Islet precursor cell (in vitro differentiated cells): ENCODE results near the gene HUS1.
"Not testable (repeated sequence)": the region's sequence is repeated elsewhere in the genome, so short reads cannot be mapped to it uniquely, and the experiment has no call there.

Experiments used
- DNase-seq: peaks from one replicate; pipeline ENCODE4 v3.0.0-alpha.2; 2018

HUS1 gene

DNA sequence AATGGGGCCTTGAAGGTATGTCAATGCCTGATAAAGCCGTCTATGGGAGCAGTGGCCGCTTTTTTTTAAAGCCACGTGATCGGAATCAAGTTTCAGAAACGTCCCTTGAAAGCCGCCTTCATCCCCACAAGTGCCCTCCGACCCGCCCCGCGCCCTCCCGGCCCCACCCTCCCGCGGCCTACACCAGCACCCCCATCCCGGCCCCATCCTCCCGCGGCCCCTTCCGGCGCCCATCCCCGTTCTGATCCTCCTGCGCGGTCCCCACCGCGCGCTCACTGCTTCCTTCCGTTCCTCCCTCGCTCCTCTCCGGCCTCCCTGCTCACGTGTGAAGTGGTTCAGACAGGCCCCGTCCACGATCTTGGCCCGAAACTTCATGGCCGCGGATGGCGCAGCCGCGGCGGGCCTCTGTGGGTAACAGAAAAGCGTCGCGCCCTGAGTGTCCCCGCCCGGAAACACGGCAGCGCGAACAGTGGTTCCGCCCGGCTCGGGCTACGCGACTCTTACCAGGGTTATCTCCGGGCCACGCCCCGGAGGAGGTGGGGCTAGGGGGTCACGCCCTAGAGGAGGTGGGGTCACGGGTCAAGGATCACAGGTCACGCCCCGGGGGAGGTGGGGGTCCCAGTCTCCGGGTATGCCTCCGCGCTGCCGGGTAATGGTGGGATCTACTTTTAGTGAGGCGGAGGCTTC lies at the start of gene HUS1:
Gene HUS1 (minus strand): TSS at position 471 of the 687 bp plus-strand sequence. CDS start 96 bp downstream, at position 375.
- peak; percentile 95 for DNase-seq

DNA sequence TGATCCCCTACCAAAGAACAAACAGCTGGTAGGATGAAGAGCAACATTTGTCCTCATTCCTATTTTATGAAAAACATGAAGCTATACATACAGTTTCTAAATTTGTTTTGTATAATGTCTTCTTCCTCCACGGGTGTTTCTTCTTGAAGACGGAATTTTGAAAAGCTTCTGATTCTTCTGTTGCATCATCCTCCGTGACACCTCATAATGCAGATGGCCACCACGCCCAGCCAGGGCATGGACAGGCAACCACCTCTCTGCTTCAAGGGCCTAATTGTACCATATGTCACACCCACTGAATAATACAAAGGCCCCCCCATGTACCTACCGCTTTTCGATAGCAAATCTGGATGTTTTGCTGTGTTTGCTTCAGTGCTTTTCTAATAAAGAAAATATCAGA lies 49.5 kb upstream of the HUS1 start, which contains the start of gene SUN3:
Gene SUN3 (minus strand): TSS at position 170 of the 400 bp plus-strand sequence. CDS start 169 bp downstream, at position 1.
- no peak for DNase-seq

DNA sequence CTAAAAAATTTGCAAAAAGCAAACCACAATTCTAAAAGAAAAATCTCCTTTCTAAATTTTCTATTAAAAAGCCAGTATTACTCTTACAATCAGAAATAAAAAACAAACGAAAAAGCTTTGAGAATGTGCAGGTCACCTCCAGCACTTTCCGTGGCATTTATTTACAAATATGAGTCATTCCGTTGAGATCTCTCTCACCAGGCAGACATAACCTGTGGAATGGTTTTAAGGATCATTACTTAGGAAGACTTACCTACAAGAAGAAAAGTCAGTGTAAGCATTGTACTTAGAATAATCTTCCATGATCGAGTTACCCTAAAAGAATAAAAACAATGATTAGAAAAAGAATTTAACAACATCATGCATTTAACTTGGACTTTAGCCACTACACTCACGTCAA lies 46.2 kb upstream of the HUS1 start:
- no peak for DNase-seq

DNA sequence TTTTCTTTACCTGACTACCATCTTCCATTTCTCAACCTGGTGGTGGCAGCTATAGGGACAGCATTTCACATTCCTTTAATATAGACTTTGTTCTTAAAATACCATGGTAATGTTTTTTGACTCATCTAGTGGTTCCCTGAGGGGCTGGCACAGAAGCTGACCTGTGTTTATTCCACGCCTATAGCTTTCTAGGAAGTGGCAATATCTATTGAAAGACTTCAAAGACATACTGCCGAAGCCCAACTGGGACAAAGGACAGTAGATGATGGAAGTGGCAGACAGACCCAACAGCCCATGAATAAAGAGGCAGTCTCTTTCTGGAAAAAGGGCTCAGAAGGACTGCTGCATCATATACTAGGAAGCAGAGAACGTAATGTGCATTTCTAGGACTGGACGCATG lies 38.3 kb upstream of the HUS1 start:
- DNase-seq = no peak

DNA sequence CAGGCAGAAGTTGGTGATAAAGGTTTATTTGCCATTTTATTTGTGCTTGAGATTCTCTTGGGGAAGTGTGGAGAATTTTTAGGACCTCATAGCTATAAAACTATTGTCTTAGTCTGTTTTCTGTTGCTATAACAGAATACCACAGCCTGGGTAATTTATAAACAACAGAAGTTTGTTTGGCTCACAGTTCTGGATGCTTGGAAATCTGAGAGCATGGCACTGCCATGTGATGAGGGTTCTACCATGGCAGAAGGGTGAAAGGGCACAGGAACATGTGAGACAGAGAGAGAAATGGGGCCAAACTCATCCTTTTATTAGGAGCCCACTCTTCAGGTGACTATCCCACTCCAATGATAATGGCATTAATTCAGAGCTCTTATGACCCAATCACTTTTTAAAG lies 37.2 kb upstream of the HUS1 start:
- no peak for DNase-seq

DNA sequence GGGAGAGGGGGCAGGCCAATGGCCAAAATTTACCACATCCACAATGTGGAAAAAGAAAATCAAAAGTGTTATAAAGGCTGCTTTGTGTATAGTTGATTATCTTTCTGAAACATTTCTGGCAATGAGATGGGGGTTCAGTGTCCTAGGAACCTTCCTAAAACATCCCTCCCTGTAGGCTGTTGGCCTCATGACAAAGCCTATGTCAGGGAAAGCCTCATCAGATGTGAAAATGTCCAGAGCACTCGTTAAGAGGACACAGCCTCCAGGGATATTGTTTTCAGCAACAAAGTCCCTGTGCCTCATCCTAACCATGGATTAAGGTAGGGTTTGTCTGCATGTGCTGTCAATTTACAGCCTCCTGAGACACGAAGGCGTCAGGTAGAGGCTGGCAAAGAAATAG lies 32.5 kb upstream of the HUS1 start:
- DNase-seq = no peak

DNA sequence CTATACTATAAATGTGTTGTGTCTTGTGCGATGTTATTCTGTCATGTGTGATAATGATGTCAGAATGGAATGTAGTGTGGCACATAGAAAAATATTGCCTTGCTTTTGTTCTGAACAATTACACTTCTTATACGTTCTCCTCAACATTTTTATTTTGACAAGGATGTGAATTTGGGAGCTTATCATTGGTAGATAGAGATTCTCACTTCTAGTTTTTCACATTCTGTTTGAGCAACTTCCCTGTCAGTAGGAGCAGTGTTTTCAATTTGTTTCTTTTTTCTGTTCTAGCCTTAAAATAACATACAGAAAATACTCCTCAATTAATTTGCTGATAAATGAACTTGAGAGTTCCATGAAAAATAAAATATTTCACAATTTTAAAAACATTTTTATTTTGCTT lies 31.9 kb upstream of the HUS1 start:
- no peak for DNase-seq

DNA sequence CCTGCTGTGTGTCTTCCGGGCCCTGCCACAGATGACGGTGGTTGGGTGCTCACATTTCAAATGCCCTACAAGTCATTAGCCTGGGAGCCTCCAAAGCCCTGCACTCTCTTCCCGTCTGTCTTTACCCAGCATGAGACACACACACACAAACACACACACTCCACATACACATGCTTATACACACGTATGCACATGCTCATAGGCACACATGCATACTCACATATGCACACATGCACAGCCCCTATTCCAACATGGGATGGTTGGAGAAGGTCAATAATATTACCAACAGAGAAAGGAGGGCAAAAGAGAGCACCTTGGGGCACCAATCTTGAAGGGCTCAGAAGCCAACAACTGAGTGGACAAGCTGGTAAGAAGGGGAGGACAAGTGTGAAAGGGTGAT lies 30.5 kb upstream of the HUS1 start:
- no peak for DNase-seq

DNA sequence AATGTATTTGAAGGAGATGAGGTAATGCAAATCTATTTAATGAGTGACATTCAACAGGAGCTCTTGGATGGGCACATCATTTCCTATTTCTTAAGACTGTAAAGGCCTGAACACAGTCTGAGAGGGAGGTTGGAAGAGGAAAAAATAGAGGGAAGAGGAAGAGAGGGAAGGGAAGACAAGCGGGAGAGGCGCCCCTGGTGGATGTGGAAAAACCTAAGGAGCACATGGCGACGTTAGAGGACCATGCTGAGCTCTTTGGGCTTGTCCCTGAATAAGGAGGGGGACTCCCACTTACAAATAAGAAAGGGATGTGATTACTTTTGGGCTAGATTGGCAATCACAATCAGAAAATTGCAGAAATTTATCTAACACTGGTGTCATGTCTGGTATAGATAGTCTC lies 29.8 kb upstream of the HUS1 start:
- no peak for DNase-seq

DNA sequence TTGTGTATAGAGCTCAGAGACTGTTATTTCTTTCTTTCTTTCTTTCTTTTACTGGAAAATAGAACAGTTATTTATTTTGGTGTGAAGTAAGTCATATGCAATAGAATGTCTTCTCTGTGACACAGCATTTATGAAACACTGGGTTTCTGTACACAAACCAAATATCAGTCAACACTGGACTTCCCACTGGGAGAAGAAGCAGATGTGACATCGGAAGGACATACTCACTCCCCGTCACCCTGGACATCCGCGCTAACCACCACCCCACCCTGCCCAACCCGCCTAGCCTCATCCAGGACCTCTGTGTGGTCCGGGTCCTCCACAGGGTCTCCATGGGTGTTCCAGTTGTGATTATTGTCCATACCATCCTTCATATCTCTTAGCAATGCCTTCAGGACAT lies 27.5 kb upstream of the HUS1 start:
- DNase-seq = no peak

DNA sequence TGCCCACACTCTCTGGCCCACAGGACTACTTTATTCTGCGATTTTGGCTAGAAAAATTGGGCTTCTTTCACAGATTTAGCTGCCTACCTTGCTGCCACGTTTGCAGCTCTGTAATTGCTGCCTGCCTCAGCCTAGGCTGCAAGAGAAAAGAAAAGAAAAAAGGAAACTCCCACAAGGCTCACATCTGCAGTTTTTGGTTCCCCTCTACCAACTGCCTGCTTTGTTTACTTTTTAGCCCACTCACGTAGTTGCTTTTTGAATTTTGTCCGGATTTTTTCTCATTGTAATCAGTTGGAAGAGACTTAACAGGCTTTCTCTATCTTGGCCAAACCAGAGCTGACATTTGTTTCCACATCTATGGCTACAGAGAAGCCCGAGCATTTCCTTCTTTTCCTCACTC lies 25.2 kb upstream of the HUS1 start:
- DNase-seq = no peak

DNA sequence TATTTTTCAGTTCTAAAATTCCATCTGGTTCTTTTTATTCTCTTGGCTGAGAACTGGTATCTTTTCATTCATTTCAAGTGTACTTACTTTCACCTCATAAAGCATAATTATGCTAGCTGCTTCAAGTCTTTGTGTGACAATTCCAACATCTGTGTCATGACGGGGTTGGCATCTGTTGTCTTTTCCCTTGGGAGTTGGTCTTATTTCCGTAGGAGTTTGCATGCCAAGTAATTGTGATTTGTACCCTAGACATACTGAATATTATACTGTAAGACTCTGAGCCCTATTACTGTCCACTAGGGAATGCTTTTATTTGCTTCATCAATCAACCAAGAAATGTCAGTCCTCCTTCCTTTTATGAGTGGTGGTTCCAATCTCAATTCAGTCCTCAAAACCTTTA lies 24.6 kb upstream of the HUS1 start:
- no peak for DNase-seq

DNA sequence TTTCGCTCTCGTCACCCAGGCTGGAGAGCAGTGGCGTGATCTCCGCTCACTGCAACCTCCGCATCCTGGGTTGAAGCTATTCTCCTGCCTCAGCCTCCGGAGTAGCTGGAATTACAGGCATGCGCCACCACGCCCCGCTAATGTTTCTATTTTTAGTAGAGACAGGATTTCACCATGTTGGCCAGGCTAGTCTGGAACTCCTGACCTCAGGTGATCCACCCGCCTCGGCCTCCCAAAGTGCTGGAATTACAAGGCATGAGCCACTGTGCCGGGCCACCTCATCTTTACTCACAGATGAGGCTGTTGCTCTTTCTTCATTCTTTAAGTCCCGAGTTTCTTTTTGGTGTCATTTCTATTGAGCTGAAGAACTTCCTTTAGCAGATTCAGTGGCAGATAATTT lies 20.7 kb upstream of the HUS1 start:
- DNase-seq = peak; percentile 77

DNA sequence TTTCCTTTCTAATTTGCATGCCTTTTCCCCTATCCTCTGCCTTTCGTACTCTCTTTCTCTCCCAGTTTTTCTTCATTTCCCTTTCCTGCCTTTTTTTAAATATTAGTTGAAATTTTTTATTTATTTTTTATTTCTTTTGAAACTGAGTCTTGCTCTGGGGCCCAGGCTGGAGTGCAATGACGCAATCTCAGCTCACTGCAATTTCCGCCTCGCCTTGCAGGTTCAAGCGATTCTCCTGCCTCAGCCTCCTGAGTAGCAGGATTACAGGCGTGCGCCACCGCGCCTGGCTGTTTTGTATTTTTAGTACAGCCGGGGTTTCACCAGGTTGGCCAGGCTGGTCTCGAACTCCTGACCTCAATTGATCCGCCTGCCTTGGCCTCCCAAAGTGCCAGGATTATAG lies 20.0 kb upstream of the HUS1 start:
- no peak for DNase-seq

DNA sequence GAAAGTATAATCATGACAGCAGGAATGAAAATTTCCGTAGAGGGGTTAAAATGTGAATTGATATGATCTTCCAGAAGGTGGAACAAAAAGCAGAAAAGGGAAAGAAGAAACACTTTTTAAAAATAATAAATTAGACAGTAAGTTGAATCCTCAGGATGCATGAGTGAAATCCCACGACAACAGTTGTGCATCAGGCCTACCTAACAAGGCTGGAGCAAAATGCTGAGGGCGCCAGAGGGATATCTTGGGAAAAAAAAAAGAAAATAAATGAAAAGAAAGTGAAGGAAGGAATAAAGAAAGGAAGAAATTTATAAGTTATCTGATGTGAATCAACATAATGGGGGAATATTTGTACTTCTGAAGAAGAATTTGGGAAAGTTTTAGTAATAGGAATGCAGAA lies 13.0 kb upstream of the HUS1 start:
- DNase-seq = no peak

DNA sequence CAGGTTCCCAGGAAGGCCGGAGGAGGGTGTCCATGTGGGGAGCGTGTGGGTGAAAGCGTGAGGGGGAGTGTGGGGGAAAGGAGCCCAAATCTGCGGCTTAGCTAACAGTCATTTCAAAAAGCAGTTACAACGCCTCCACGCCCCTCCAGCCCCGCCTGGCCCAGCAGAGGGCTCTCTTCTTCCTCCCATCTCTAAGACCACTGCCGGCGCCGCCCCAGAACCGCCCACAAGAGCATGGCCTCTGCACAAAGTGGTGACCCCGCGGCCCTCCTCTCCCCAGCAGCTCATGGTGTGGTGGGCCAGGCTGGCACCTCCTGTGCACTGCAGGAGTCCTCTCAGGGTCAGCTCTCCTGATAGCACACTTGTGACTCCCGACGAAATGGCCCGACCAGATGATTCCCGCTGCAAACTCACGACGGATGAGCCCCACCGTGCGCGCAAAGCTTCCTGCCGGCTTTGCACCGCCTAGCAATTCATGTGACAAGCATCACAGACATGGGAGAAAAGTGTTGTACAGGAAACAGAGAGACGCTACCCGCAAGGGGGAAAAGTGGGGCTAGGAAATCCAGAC lies 12.4 kb upstream of the HUS1 start:
- peak; percentile 96 for DNase-seq

DNA sequence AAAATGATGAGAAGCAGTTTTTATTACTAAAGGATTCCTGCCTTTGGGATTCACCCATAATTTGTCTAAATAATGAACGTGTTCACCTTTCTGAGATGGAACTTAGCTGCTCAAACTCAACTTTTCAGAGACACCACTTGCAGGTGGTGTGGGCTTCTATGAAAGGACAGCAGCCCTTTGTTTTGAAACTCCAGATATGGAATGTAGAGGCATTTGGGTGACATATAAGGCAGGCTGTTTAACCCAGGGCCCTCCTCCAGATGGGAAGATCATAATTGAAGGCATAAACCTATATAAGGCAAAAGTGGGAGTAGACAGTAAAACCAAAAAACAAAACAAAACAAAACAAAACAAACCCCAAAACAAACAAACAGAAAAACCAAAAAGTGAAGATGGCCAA lies 11.9 kb upstream of the HUS1 start:
- DNase-seq = no peak

DNA sequence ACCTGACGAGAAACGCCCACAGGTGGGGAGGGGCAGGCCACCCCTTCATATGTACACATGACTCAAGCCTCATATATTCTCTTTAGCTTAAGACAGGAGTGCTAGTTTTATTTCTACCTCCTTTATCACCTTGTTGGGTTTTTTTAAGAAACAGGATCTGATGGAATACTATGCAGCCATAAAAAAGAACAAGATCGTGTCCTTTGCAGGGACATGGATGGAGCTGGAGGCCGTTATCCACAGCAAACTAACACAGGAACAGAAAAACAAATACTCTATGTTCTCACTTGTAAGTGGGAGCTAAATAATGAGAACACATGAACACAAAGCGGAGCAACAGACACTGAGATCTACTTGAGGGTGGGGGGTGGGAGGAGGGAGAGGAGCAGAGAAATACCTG lies 11.2 kb upstream of the HUS1 start:
- no peak for DNase-seq

DNA sequence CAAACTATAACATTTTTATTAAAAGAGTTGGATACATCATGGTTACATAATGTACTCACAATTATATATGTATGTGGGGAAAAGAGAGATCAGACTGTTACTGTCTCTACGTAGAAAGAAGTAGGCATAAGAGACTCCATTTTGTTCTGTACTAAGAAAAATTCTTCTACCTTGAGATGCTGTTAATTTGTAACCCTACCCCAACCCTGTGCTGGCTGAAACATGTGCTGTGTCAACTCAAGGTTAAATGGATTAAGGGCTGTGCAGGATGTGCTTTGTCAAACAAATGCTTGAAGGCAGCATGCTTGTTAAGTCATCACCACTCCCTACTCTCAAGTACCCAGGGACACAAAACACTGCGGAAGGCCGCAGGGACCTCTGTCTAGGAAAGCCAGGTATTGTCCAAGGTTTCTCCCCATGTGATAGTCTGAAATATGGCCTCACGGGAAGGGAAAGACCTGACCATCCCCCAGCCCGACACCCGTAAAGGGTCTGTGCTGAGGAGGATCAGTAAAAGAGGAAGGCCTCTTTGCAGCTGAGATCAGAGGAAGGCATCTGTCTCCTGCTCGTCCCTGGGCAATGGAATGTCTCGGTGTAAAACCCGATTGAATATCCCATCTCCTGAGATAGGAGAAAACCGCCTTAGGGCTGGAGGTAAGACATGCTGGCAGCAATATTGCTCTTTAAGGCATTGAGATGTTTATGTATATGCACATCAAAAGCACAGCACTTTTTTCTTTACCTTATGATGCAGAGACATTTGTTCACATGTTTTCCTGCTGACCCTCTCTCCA lies 10.4 kb upstream of the HUS1 start:
- peak; percentile 80 for DNase-seq

DNA sequence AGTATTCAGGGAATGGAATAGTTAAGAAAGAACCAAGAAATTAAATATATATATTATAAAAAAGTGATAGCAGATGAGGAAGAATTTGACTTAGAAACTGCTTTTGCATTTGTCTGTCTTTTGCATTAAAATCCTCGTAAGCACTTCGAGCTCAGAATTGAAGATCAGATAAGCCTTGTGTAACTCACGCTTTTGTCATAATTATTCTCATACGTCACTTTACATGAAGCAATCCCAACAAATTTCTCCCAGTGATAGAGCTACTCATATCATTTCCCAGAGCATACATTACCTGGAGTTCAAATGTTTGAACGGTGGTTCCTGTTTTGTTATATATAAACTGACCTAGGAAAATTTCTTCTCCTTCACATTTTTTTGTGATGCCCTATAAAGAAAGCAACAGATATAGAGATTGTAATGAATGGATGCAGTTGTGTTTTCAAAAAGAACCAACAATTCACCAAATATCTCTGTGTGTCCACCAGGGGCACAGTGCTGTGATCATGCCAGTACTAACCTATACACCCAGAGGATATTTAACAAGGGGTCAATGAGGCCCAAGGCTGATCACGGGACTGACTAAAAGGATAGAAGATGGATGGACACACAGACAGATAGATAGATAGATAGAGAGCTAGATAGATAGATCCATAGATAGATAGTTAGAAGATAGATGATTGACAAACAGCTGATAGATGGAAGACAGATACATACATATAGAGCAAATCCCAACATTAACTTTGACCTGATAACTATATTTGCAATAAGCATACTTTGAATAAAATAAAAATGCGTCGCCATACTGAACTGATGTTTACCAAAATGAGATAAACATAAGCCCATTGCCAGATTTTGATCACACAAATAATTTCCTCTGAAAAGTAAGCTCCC lies 9.3 kb upstream of the HUS1 start:
- DNase-seq = peak; percentile 60

DNA sequence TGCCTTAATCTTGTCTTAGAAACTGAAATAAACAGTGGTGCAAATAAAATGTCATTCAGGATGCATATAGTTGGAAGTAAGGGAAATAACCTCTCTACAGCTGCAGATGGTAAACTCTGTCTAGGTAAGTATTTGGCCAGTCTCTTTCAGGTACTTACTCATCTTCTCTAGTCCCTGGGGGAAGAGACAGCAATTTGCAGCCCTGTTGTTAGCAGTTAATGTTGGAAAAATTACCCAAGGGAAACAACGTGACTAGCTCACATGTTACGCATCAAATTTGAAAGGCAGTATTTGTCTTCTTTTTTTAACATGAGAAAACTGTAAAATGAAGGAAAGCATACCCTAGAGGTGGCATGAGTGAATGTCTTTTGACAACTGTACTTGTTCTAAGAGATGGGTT lies 3.2 kb upstream of the HUS1 start:
- DNase-seq = peak; percentile 43

DNA sequence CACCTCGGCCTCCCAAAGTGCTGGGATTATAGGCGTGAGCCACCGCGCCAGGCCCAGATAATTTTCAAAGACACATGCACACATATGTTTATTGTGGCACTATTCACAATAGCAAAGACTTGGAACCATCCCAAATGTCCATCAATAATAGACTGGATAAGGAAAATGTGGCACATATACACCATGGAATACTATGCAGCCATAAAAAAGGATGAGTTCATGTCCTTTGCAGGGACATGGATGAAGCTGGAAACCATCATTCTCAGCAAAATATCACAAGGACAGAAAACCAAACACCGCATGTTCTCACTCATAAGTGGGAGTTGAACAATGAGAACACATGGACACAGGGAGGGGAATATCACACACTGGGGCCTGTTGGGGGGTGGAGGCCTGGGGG lies 1.2 kb upstream of the HUS1 start:
- not testable (repeated sequence) for DNase-seq

DNA sequence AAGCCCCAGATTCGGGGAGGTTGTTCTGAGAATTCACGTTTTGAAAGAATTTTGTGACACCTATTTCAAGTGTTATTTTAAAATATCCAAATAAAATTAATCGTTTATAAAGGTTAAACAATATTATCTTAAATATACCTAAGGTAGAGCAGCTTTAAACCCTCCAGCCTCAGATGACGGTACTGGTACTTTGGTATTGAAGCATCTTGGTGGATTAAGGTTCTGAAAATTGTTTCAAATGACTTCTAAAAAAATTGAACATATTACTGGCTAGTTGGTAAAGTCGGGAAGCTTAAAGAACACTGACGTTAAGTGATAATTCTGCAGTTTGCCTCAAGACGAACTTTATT lies 392 bp upstream of the HUS1 start:
- no peak for DNase-seq
